ENCODE results near the gene BTC. TPM values are rescaled to one million over a fixed set of nuclear protein-coding genes. Genes with fewer than 3 reads are reported as not detected.
A peak's percentile ranks its signal among the peaks of the same experiment; 100 is the strongest.

The BTC gene
- total RNA-seq (1 to 10 TPM in 1 of 2 donors, under 1 TPM in 1; 0.87 to 1.0 TPM), polyA plus RNA-seq (ENCODE audit: insufficient read depth, low read depth, low replicate concordance) (1.1 TPM)
- long read RNA-seq, donor 1 = 0 reads
- long read RNA-seq, donor 2 = 0 reads

GRCh38 chr4:74794382-74795010, at the start of gene BTC:
BTC (minus strand) TSS chr4:74794523; CDS start chr4:74794325, 198 bp downstream.
- H3K4me3 ChIP-seq = peak within 1 kb of the TSS; percentile 53 to 70
- peak within 1 kb of the TSS; percentile 1 to 80 for H3K27ac ChIP-seq
- peak in 1 of 3 experiments; percentile 16 for TF ChIP-seq CTCF (IDR thresholded peaks at IDR 0.05)
- no peak for TF ChIP-seq POLR2A (IDR thresholded peaks at IDR 0.05)
- whole genome bisulfite sequencing, 2 donors = 2% methylated on average over 16 to 24 of the region's 24 CpGs
- intact Hi-C loops (cut with DNase I; ENCODE audit: low total_unique reads) = no loop called here
- H3K9me3 ChIP-seq = no peaks in the 10 kb centered on the region
- DNase-seq = peak; percentile 60
- H3K4me1 ChIP-seq = peaks cover 7% of the 10 kb centered on the region
- no peaks in the 10 kb centered on the region for H3K27me3 ChIP-seq
- H3K36me3 ChIP-seq (ENCODE audit: low read depth, missing control alignments) = no peaks in the 10 kb centered on the region

GRCh38 chr4:74840936-74841509, 46.7 kb upstream of the BTC start:
- Histone ChIP-seq H3K36me3 (ENCODE audit: low read depth, missing control alignments) (no peaks in the 10 kb centered on the region), H3K27me3 (no peaks in the 10 kb centered on the region), H3K4me1 (no peaks in the 10 kb centered on the region), H3K4me3 (no peak overlapping the region), H3K9me3 (no peaks in the 10 kb centered on the region), H3K27ac (no peak overlapping the region)
- TF ChIP-seq POLR2A (IDR thresholded peaks at IDR 0.05) = no peak
- TF ChIP-seq CTCF (IDR thresholded peaks at IDR 0.05) = no peak
- 77 to 79% methylated on average over 7 of the region's 7 CpGs for WGBS, 2 donors
- DNase-seq = no peak
- intact Hi-C loops (cut with DNase I; ENCODE audit: low total_unique reads) = no loop called here

GRCh38 chr4:74838746-74839370, 44.5 kb upstream of the BTC start:
- TF ChIP-seq POLR2A (IDR thresholded peaks at IDR 0.05) (no peak), CTCF (IDR thresholded peaks at IDR 0.05) (no peak)
- H3K36me3 ChIP-seq (ENCODE audit: low read depth, missing control alignments) = no peaks in the 10 kb centered on the region
- no peaks in the 10 kb centered on the region for H3K4me1 ChIP-seq
- H3K27me3 ChIP-seq = no peaks in the 10 kb centered on the region
- WGBS, 2 donors = 81 to 84% methylated on average over 4 of the region's 4 CpGs
- no peaks in the 10 kb centered on the region for H3K9me3 ChIP-seq
- intact Hi-C loops (cut with DNase I; ENCODE audit: low total_unique reads) = no loop called here
- H3K27ac ChIP-seq = no peak overlapping the region
- DNase-seq = no peak
- H3K4me3 ChIP-seq = no peak overlapping the region

- Histone ChIP-seq H3K36me3 (ENCODE audit: low read depth, missing control alignments) (no peaks in the 10 kb centered on the region), H3K4me3 (no peak overlapping the region), H3K27ac (no peak overlapping the region), H3K27me3 (no peaks in the 10 kb centered on the region), H3K9me3 (no peaks in the 10 kb centered on the region), H3K4me1 (no peaks in the 10 kb centered on the region)
- no peak for DNase-seq
- intact Hi-C loops (cut with DNase I; ENCODE audit: low total_unique reads) = no loop called here
- TF ChIP-seq POLR2A (IDR thresholded peaks at IDR 0.05) = no peak
- TF ChIP-seq CTCF (IDR thresholded peaks at IDR 0.05) = peak in 1 of 3 experiments; percentile 9
- WGBS, 2 donors = 85 to 92% methylated on average over 1 of the region's 1 CpG
These were observed 36.6 kb upstream of the BTC start for GRCh38 chr4:74830928-74831327.

All from testis (tissue), 5 donors.